Activated naive CD8-positive, alpha-beta T cell (primary cell): ENCODE measurements around the gene PPP2R3B.
"Not testable (repeated sequence)": the region's sequence is repeated elsewhere in the genome, so short reads cannot be mapped to it uniquely, and the experiment has no call there.

Experiments used
- H3K27ac Mint-ChIP-seq: one replicate; pipeline ENCODE4 v1.8.0; 2021; ENCODE audit warnings: mixed read lengths
- H3K27me3 Mint-ChIP-seq: one replicate; pipeline ENCODE4 v1.8.0; 2021; ENCODE audit warnings: mixed read lengths
- H3K36me3 Mint-ChIP-seq: one replicate; pipeline ENCODE4 v1.8.0; 2021; ENCODE audit warnings: mixed read lengths
- H3K4me1 Mint-ChIP-seq: one replicate; pipeline ENCODE4 v1.8.0; 2021; ENCODE audit warnings: low read depth, mixed read lengths
- H3K4me3 Mint-ChIP-seq: one replicate; pipeline ENCODE4 v1.8.0; 2021; ENCODE audit warnings: mild to moderate bottlenecking, mixed read lengths
- H3K9me3 Mint-ChIP-seq: one replicate; pipeline ENCODE4 v1.8.0; 2021; ENCODE audit warnings: low read depth, mixed read lengths

Gene PPP2R3B

DNA sequence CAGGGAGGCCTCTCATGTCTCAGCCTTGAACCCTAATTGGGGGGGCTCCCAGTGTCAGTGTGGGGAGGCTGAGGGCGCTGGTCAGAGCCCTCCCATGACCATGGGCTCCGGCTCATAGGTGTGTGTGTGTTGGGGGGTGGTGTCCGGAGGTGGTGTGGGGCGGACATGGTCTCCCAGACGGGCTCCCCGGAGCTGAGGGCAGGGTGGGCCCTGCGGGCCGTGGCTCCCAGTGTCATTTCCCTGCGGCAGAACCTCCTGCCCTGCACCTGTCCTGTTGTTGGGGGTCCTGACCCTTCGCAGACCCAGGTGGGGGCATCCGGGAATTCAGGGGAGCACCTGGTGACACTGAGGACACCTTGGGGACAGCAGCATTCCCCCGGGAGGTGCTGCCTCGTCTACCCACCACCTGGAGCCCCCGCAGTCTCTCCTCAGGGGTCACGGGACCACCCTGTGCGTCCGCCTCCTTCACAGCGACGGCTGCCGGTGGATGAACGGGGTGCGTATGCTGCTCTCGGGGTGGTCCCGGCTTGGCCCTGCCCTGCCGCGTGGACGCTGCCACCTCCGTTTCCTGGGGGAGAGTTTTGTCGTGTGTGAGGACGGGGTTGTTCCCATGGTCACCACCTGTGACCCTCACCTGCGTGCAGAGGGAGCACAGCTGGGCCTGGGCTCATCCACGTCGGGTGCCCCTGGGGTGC lies 53.6 kb downstream of the PPP2R3B start:
- peaks cover 6% of the 10 kb centered on the region for H3K36me3 Mint-ChIP-seq
- H3K27me3 Mint-ChIP-seq, result no peaks in the 10 kb centered on the region
- no peaks in the 10 kb centered on the region for H3K9me3 Mint-ChIP-seq
- H3K4me1 Mint-ChIP-seq, result no peaks in the 10 kb centered on the region
- H3K4me3 Mint-ChIP-seq, result no peak overlapping the region
- H3K27ac Mint-ChIP-seq, result no peak overlapping the region

DNA sequence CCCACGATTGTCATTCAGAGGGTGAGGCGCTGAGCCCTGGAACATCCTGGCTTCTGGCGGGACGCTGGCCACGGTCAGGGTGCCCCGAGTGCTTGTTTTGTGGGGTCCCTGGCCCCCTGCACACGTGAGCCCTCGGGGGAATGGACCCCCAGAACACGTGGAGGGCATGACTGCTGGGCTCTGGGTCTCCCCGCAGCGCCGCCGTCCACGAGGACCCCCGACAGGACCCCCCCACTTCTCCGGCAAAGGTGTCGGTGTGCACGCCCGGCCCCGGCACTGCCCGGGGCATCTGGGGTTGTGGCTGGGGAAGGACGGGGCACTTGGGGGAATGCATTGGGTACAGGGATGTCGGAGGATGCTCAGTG lies 54.2 kb downstream of the PPP2R3B start:
- Mint-ChIP-seq H3K36me3 (peaks cover 6% of the 10 kb centered on the region), H3K4me3 (no peak overlapping the region), H3K27ac (no peak overlapping the region), H3K9me3 (no peaks in the 10 kb centered on the region), H3K4me1 (no peaks in the 10 kb centered on the region), H3K27me3 (no peaks in the 10 kb centered on the region)

DNA sequence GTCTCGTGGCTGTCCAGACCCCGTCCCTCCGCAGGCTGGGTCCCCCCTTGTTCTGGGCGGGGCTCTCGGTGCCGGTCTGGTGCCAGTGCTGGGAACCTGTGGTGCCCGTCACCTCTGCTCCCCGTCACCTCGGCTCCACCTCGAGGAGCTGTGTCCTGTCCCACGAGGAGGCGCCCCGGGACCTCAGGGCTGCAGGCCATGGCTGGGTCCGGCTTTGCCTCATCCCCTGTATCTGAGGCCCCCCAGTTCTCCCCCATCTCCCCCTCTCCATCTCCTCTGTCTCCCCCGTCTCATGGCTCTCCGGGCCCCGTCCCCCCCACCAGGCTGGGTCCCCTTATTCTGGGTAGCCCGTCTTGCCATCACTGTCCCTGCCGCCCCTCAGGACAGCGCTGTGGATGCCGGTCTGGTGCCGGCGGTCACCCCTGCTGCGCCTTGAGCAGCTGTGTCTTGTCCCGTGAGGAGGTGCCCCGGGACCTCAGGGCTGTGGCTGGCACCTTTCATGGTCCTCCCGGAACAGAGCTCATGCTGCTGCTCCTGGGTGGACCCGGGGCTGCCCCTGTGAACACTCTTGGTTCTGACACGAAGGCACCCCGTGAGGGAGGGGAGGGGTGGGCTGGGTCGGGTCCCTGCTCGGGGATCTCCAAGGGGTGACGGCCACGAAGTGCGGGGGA lies 54.7 kb downstream of the PPP2R3B start:
- no peaks in the 10 kb centered on the region for H3K4me1 Mint-ChIP-seq
- H3K9me3 Mint-ChIP-seq, result no peaks in the 10 kb centered on the region
- no peak overlapping the region for H3K27ac Mint-ChIP-seq
- H3K4me3 Mint-ChIP-seq, result peak overlapping the region; percentile 27
- H3K36me3 Mint-ChIP-seq, result peaks cover 6% of the 10 kb centered on the region
- H3K27me3 Mint-ChIP-seq, result no peaks in the 10 kb centered on the region

- Mint-ChIP-seq H3K4me3 (peak overlapping the region; percentile 27), H3K36me3 (peaks cover 2% of the 10 kb centered on the region), H3K9me3 (no peaks in the 10 kb centered on the region), H3K27me3 (no peaks in the 10 kb centered on the region), H3K4me1 (no peaks in the 10 kb centered on the region), H3K27ac (no peak overlapping the region)
Observed at GRCh38 chrX:331151-331824, 55.4 kb downstream of the PPP2R3B start.

- H3K9me3 Mint-ChIP-seq, result no peaks in the 10 kb centered on the region
- no peak overlapping the region for H3K27ac Mint-ChIP-seq
- no peaks in the 10 kb centered on the region for H3K4me1 Mint-ChIP-seq
- H3K4me3 Mint-ChIP-seq, result no peak overlapping the region
- H3K27me3 Mint-ChIP-seq, result no peaks in the 10 kb centered on the region
- no peaks in the 10 kb centered on the region for H3K36me3 Mint-ChIP-seq
Observed at GRCh38 chrX:330726-331150, 56.0 kb downstream of the PPP2R3B start.

- not testable (repeated sequence) for H3K4me1 Mint-ChIP-seq, H3K4me3 Mint-ChIP-seq
Observed at GRCh38 chrX:330141-330725, 56.5 kb downstream of the PPP2R3B start.

GRCh38 chrX:329291-329910 lies 57.3 kb downstream of the PPP2R3B start:
- H3K36me3 Mint-ChIP-seq, result no peaks in the 10 kb centered on the region
- H3K27ac Mint-ChIP-seq, result no peak overlapping the region
- no peaks in the 10 kb centered on the region for H3K27me3 Mint-ChIP-seq
- no peaks in the 10 kb centered on the region for H3K9me3 Mint-ChIP-seq
- peaks cover 2% of the 10 kb centered on the region for H3K4me1 Mint-ChIP-seq
- no peak overlapping the region for H3K4me3 Mint-ChIP-seq

More at GRCh38 chrX:330141-330725, 56.5 kb downstream of the PPP2R3B start:
- H3K27ac Mint-ChIP-seq, H3K36me3 Mint-ChIP-seq, H3K9me3 Mint-ChIP-seq, H3K27me3 Mint-ChIP-seq: not testable (repeated sequence)

DNA sequence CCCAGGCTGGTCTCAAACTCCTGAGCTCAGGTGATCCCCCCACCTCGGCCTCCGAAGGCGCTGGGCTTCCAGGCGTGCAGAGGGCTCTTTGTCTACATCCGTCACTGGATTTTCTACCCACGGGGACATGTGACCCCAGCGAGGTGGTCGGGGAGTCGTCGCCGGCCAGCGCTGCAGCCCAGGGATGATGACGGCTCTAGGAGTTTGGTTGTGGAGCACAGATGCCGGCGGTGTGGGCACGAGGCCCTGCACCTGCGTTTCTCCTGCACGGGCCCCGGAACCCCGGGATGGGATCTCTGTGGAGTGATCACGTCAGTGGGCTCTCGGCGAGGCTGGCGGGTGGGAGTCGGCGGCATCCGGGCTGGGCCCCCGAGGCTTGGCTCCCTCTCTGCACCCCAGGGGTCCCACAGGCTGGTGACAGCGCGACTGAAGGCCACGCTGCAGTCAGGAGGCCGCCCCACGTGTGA lies 59.0 kb downstream of the PPP2R3B start:
- H3K36me3 Mint-ChIP-seq, result no peaks in the 10 kb centered on the region
- H3K27ac Mint-ChIP-seq, result no peak overlapping the region
- no peak overlapping the region for H3K4me3 Mint-ChIP-seq
- H3K4me1 Mint-ChIP-seq, result peaks cover 9% of the 10 kb centered on the region
- no peaks in the 10 kb centered on the region for H3K27me3 Mint-ChIP-seq
- no peaks in the 10 kb centered on the region for H3K9me3 Mint-ChIP-seq

GRCh38 chrX:324664-325063 lies 62.0 kb downstream of the PPP2R3B start:
- H3K27me3 Mint-ChIP-seq, H3K4me3 Mint-ChIP-seq, H3K9me3 Mint-ChIP-seq, H3K27ac Mint-ChIP-seq, H3K36me3 Mint-ChIP-seq: not testable (repeated sequence)
- H3K4me1 Mint-ChIP-seq, result peaks cover 21% of the 10 kb centered on the region

DNA sequence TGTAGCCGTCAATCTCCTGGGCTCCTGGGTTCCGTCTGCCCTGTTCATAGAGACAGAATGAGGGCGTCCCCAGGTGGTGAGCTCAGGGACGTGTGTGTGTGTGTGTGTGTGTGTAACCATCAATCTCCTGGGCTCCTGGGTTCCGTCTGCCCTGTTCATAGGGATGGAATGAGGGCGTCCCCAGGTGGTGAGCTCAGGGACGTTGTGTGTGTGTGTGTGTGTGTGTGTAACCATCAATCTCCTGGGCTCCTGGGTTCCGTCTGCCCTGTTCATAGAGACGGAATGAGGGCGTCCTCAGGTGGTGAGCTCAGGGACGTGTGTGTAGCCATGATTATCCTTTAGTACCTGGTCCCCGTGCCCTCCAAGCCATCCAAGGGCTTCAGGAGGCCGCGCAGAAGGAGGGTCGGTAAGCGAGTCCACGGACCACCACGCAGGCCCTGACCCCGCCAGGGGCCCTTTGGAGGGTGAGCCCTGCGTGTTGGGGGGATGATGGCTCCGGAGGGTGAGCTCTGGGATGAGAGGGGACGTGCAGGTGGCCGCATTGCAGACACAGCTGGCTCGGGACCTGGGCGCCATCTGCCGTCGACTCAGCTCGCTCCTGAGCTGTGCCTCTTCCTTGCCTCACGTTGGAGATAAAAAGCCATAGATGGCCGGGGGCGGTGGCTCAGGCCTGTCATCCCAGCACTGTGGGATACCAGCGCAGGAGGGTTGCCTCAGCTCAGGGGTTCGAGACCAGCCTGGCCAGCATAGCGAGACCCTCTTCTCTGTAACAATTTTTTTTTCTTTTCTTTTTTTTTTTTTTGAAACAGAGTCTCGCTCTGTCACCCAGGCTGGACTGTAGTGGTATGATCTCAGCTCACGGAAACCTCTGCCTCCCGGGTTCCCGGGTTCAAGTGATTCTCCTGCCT lies 62.7 kb downstream of the PPP2R3B start:
- Mint-ChIP-seq H3K4me3 (no peak overlapping the region), H3K27me3 (no peaks in the 10 kb centered on the region), H3K36me3 (no peaks in the 10 kb centered on the region), H3K27ac (no peak overlapping the region), H3K4me1 (peaks cover 21% of the 10 kb centered on the region), H3K9me3 (no peaks in the 10 kb centered on the region)

- Mint-ChIP-seq H3K9me3 (no peaks in the 10 kb centered on the region), H3K27me3 (no peaks in the 10 kb centered on the region), H3K27ac (peak overlapping the region; percentile 64), H3K36me3 (no peaks in the 10 kb centered on the region), H3K4me3 (peak overlapping the region; percentile 84), H3K4me1 (peaks cover 24% of the 10 kb centered on the region)
Observed at GRCh38 chrX:320126-320783, 66.5 kb downstream of the PPP2R3B start.

- Mint-ChIP-seq H3K4me3 (peak overlapping the region; percentile 84), H3K9me3 (no peaks in the 10 kb centered on the region), H3K36me3 (no peaks in the 10 kb centered on the region), H3K27me3 (no peaks in the 10 kb centered on the region), H3K4me1 (peaks cover 22% of the 10 kb centered on the region), H3K27ac (no peak overlapping the region)
Observed at GRCh38 chrX:319579-320125, 67.1 kb downstream of the PPP2R3B start.

DNA sequence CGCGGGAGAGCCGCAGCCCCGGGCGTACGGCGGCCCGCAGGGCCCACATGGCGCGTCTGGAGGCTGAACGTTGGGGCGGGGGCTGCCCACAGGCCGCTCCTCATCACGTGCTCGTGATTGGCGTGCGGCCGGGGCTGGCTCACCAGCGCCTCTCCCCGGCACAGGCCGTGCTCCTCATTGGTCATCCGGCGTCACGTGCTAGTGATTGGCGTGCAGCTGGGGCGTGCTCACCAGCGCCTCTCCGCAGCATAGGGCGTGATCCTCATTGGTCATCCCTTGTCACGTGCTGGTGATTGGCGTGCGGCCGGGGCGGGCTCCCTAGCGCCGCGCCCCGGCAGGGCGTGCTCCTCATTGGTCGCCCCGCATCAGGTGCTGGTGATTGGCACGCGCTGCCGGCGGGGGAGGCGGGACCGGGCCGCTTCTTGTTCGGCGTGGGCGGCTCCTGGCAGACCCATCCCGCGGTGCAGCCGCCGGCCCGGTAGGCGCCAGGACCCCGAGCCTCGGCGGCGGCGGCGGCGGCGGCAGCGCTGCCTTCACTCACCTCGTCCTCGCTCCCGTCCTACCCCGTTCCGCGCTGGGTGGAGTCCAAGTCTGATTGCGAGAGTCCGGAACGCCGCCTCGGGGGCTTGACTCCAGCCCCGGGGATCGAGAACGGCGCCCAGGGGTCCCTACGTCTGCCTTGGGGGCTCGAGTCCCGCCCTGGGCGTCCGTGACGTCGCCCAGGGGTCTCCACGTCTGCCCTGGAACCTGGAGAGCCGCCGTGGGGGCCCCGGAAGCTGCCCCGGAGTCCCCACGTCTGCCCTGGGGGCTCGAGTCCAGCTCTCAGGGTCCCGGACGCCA lies 67.7 kb downstream of the PPP2R3B start, which contains the start of gene GTPBP6:
TSS of gene GTPBP6 (minus strand) at position 58 of the 840 bp plus-strand sequence. CDS start at position 49, 9 bp downstream.
- Mint-ChIP-seq H3K4me1 (peaks cover 22% of the 10 kb centered on the region), H3K27ac (peak within 1 kb of the TSS; percentile 97), H3K27me3 (no peaks in the 10 kb centered on the region), H3K36me3 (no peaks in the 10 kb centered on the region), H3K4me3 (peak within 1 kb of the TSS; percentile 90), H3K9me3 (no peaks in the 10 kb centered on the region)
